ENCODE measurements around the gene SHISA7.

SHISA7 gene

GRCh38 chr19:55484593-55485438, 41.7 kb upstream of the SHISA7 start, which contains the start of gene NAT14:
TSS of gene NAT14 (plus strand) at chr19:55485188. CDS start at chr19:55485709, 521 bp downstream.
- H3K27ac ChIP-seq, result peak within 1 kb of the TSS; percentile 77 to 93
- no peak for TF ChIP-seq CTCF (IDR thresholded peaks at IDR 0.05)
- peak within 1 kb of the TSS; percentile 74 for H3K4me3 ChIP-seq
- DNase-seq (ENCODE audit: low spot score), result no peak

- Histone ChIP-seq H3K4me3 (peak overlapping the region; percentile 74), H3K27ac (peak overlapping the region in 1 of 2 donors; percentile 93)
- no peak for DNase-seq (ENCODE audit: low spot score)
- no peak for TF ChIP-seq CTCF (IDR thresholded peaks at IDR 0.05)
Observed at GRCh38 chr19:55483706-55484592, 40.8 kb upstream of the SHISA7 start.

GRCh38 chr19:55482967-55483705, 40.0 kb upstream of the SHISA7 start:
- no peak for DNase-seq (ENCODE audit: low spot score)
- TF ChIP-seq CTCF (IDR thresholded peaks at IDR 0.05), result no peak
- Histone ChIP-seq H3K4me3 (no peak overlapping the region), H3K27ac (no peak overlapping the region)

GRCh38 chr19:55482156-55482961, 39.3 kb upstream of the SHISA7 start:
- H3K4me3 ChIP-seq, result no peak overlapping the region
- H3K27ac ChIP-seq, result no peak overlapping the region
- DNase-seq (ENCODE audit: low spot score), result no peak
- no peak for TF ChIP-seq CTCF (IDR thresholded peaks at IDR 0.05)

- no peak for DNase-seq (ENCODE audit: low spot score)
- Histone ChIP-seq H3K27ac (no peak overlapping the region), H3K4me3 (no peak overlapping the region)
- TF ChIP-seq CTCF (IDR thresholded peaks at IDR 0.05), result no peak
Observed at GRCh38 chr19:55481794-55482155, 38.7 kb upstream of the SHISA7 start.

- no peak for TF ChIP-seq CTCF (IDR thresholded peaks at IDR 0.05)
- no peak overlapping the region for H3K4me3 ChIP-seq
- H3K27ac ChIP-seq, result no peak overlapping the region
- DNase-seq (ENCODE audit: low spot score), result no peak
Observed at GRCh38 chr19:55481148-55481793, 38.2 kb upstream of the SHISA7 start.
